ENCODE results near the gene ZNF365.

The ZNF365 gene

GRCh38 chr10:62450912-62451610, 76.9 kb downstream of the ZNF365 start (continued):
- TF ChIP-seq TSHZ2 (CRISPR knock-in tag; IDR thresholded peaks at IDR 0.05) (no peak), SNAI2 (CRISPR knock-in tag; IDR thresholded peaks at IDR 0.05) (no peak)

GRCh38 chr10:62451611-62451975, 77.4 kb downstream of the ZNF365 start:
- ATAC-seq, result no peak
- TF ChIP-seq ZNF565 (CRISPR knock-in tag; conservative IDR thresholded peaks at IDR 0.05; ENCODE audit: low read depth) (no peak), TCF4 (CRISPR knock-in tag; IDR thresholded peaks at IDR 0.05; ENCODE audit: borderline replicate concordance) (no peak), PPARA (CRISPR knock-in tag; IDR thresholded peaks at IDR 0.05; ENCODE audit: borderline replicate concordance) (no peak), SNAI2 (CRISPR knock-in tag; IDR thresholded peaks at IDR 0.05) (no peak)
